GM18498 (cell line): ENCODE measurements around the gene DCC.

Experiments
- ATAC-seq: cut with Tn5 transposase; IDR thresholded peaks from one replicate; pipeline ENCODE4 v1.9.1; 2021; ENCODE audit warnings: mild to moderate bottlenecking, moderate library complexity; ENCODE audit not compliant: unreplicated experiment

DCC gene

GRCh38 chr18:53324353-53324752, 984.4 kb downstream of the DCC start:
- no peak for ATAC-seq

DNA sequence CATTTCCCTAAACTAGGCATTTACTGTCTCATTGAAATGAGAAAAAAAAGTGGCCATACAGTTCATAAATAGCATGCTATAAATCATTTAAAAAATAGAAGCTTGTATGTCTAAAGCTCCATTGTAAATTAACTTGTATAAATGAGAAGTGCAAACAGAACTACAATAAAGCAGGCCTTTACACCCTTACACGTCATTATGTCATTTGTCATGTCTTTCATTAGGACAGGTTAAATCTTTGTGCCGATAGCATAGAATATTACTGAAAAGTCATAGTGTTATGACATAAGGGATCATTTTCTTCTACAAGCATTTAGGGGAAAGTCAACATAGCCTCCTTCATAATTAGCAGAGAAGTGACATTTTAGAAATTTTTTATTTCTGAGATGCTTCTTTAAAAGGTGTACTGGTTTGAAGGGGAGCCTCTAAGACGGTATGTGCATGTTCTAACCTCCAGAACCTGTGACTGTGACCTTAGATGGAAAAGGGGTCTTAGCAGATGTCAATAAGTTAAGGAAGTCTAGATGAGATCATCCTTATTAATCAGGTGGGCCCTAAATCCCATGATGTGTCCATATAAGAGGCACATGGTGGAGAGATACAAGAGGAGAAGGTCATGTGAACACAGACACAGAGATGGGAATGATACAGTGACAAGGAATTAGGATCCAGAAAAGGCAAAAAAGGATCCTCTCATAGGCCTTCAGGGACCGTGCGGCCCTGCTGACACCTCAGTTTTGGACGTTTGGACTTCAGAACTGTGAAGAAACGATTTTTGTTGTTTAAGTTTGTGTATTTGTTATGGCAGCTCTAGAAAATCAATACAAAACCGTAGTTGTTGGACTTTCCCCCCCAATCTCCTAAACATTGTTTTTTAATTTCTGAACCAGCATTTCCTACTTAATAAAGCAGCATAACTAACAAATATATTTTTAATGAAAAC, 1020.8 kb downstream of the DCC start:
- ATAC-seq: no peak

GRCh38 chr18:53375621-53376020, 1035.6 kb downstream of the DCC start:
- ATAC-seq: no peak

DNA sequence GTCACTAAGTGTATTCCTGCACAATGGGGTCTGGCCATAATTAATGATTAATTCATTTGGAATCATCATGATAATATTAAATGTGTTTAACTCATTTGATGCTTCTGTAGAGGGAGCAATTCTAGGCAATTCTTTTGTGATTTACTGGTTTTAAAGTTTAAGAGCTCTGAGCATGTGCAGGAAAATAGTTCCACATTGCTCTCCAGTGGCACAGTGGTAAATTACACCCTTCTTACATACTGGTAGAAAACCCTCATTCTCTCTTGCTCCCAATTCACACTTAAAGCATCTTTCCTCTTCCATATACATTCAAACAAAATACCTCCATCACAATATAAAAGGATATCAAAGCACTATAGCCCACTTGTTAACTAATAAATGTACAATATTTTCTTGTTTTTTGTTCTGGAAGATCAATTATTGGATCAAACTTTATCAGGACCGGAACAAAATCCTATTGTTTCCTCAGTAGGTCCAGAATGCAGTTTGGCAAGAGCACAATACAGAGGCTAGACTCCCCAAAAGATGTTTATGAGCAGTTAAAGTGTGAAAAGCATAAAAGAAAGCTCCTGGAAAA, 1040.2 kb downstream of the DCC start:
- peak; percentile 54 for ATAC-seq

DNA sequence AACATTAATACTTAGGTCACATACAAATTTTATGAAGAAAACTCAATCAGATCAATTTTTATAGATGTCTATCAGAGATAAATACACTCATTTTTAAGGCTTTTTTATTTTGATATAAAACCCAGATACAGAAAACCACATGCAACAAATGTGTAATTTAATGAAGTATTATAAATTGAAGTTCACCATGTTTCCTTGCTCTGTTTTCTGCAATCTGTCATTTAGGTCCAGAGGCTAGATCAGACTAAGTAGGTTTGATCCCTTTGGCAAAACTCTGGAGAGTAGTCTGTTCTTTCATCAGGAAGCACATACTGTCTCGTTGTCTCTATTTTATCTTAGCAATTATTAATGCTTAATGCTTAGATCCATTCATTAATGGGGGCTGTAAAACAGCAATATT, 1042.9 kb downstream of the DCC start:
- no peak for ATAC-seq

GRCh38 chr18:53385889-53386288, 1045.9 kb downstream of the DCC start:
- no peak for ATAC-seq

DNA sequence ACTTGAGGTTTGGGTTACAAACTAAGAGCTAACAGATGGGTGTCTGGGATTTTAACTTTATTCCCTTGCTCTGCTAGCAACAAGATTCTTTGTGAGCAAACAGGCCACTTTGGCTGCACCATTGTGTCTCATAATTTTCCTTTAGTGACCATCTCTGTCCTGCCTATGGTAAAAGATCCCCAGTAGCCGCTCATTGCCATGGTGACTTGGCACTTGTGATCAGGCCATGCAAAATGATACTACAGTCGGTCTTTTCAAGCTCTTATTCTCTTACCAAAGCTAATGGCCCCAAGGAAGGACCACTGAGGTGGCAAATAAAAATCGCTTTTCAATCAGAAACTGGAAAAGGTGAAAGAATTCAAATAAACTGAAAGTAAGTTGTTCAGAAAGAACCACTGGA, 1047.6 kb downstream of the DCC start:
- ATAC-seq: no peak

DNA sequence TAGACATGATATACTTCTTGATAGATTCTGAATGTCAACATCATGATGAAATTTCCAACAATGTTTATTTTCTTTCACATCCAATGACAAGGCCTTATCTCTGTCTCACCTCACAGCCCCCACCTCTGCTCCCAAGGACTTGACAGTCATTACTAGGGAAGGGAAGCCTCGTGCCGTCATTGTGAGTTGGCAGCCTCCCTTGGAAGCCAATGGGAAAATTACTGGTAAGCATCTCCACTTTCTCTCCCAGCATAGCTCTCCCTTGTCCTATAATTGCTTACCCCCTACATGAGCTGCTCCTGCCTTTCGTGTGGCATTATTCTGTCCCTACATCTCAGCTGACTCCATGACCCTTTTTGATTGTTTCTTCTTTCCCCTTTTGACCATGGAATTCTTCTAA, 1062.7 kb downstream of the DCC start:
- ATAC-seq: no peak

GRCh38 chr18:53408271-53408670, 1068.3 kb downstream of the DCC start:
- ATAC-seq: no peak

DNA sequence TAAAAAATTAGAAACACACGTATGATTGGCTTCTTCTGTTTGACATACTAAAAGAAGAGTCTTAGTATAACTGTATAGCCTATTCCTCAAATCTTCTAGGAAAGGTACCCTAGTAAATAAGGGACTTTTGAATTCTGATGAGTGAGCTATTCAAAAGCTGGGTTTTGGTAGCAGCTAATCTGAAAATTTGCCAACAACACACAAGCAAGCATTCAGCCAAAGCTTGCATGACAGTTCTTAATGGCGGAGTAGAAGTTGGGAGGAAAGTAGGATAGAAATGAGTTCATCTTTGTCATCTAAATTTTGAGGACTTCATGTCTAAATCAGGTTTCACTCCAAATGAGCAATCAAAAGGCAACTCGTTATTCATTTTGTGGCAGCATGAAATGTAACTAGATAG, 1071.5 kb downstream of the DCC start:
- no peak for ATAC-seq

GRCh38 chr18:53417003-53417402, 1077.0 kb downstream of the DCC start:
- no peak for ATAC-seq

DNA sequence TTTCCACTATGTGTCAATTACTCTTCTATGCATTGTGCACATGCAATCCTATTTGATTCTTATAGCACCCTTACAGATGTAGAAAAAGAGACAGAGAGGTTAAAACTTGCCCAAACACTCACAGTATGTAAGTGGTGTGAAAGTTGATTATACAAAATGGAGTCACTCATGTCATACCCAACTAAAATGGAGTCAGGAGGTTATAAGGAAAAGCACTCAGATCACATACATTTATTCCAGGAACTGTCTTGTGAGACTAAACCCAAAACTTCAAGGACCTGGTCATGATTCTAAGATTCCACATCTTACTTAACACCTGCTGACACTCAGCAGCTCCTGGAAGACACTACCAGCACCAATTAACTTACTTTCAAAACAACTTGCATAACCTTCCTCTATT, 1081.9 kb downstream of the DCC start:
- no peak for ATAC-seq

GRCh38 chr18:53422896-53423295, 1082.9 kb downstream of the DCC start:
- no peak for ATAC-seq

GRCh38 chr18:53426666-53427184, 1086.7 kb downstream of the DCC start:
- ATAC-seq: no peak

GRCh38 chr18:53441761-53442414, 1101.9 kb downstream of the DCC start:
- ATAC-seq: no peak

- no peak for ATAC-seq
These were observed 1102.4 kb downstream of the DCC start for GRCh38 chr18:53442415-53442783.

DNA sequence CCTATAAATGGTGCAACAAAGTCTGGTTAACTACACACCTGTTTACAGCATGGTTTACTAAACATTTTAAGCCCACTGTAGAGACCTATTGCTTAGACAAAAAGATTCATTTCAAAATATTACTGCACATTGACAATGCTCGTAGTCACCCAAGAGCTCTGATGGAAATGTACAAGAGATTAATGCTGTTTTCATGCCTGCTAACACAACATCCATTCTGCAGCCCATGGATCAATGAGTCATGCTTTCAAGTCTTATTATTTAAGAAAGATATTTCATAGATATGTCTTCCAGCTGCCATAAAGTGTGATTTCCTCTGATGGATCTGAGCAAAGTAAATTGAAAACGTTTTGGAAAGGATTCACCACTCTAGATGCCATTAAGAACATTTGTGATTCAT, 1103.3 kb downstream of the DCC start:
- ATAC-seq: no peak

GRCh38 chr18:53443831-53444230, 1103.8 kb downstream of the DCC start:
- no peak for ATAC-seq

GRCh38 chr18:53451902-53452301, 1111.9 kb downstream of the DCC start:
- ATAC-seq: no peak

GRCh38 chr18:53457068-53457467, 1117.1 kb downstream of the DCC start:
- no peak for ATAC-seq

- no peak for ATAC-seq
These were observed 1118.3 kb downstream of the DCC start for GRCh38 chr18:53458268-53458667.
